Sigmoid colon (tissue), 3 donors: ENCODE measurements around the gene APOD.

Source experiments
- POLR2A ChIP-seq, 2 donors: fragments of 450-650 bp; IDR thresholded peaks; one replicate each; pipeline ENCODE4 v1.6.1; 2016; ENCODE audit warnings: antibody characterized with exemption in 2 of 2, mild to moderate bottlenecking in 2 of 2, moderate library complexity in 2 of 2
- TF ChIP-seq, protein P1 (sequence below), 4 experiments: fragments of 450-650 bp in 3 of 4; fragments of 200-600 bp in 1 of 4; IDR thresholded peaks; one replicate each; pipeline ENCODE4 v1.5.1; 2016 to 2019; ENCODE audit warnings: antibody characterized with exemption in 4 of 4, mild to moderate bottlenecking in 3 of 4, moderate library complexity in 2 of 4

DNA sequence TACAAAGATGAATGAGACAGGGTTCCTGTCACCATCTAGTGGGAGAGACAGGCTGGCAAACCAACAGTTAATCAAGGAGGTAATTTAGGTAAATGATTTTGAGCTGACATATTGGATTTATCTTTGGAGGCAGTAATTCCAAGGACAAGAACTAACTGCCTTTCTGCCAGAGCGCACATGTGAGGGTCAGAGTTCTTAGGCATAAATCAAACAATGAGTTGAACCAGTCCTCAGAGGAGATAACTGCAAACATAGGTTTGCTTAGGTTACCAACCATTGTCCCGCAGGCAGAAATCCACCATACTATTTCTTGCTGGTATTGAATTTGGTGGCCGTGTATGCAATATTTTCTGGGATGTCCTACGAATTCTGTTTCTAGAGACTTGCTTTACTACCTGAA, 26.4 kb downstream of the APOD start:
- TF ChIP-seq POLR2A (IDR thresholded peaks at IDR 0.05) = no peak
- TF ChIP-seq, protein P1, sequence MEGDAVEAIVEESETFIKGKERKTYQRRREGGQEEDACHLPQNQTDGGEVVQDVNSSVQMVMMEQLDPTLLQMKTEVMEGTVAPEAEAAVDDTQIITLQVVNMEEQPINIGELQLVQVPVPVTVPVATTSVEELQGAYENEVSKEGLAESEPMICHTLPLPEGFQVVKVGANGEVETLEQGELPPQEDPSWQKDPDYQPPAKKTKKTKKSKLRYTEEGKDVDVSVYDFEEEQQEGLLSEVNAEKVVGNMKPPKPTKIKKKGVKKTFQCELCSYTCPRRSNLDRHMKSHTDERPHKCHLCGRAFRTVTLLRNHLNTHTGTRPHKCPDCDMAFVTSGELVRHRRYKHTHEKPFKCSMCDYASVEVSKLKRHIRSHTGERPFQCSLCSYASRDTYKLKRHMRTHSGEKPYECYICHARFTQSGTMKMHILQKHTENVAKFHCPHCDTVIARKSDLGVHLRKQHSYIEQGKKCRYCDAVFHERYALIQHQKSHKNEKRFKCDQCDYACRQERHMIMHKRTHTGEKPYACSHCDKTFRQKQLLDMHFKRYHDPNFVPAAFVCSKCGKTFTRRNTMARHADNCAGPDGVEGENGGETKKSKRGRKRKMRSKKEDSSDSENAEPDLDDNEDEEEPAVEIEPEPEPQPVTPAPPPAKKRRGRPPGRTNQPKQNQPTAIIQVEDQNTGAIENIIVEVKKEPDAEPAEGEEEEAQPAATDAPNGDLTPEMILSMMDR (IDR thresholded peaks at IDR 0.05) = no peak
